ENCODE results near the gene IRAK1.

IRAK1 gene

GRCh38 chrX:154040307-154040756 is 20.6 kb upstream of the IRAK1 start:
- DNase-seq = peak; percentile 87

- DNase-seq = no peak
Observed at GRCh38 chrX:154039577-154039976, 19.9 kb upstream of the IRAK1 start.

GRCh38 chrX:154038656-154039055 is 19.0 kb upstream of the IRAK1 start:
- peak; percentile 35 for DNase-seq

- no peak for DNase-seq
Observed at GRCh38 chrX:154037754-154038153, 18.1 kb upstream of the IRAK1 start.

GRCh38 chrX:154036513-154036912 is 16.8 kb upstream of the IRAK1 start:
- no peak for DNase-seq

- DNase-seq = no peak
Observed at GRCh38 chrX:154033848-154034247, 14.1 kb upstream of the IRAK1 start.

GRCh38 chrX:154032653-154033052 is 13.0 kb upstream of the IRAK1 start:
- DNase-seq = no peak

- no peak for DNase-seq
Observed at GRCh38 chrX:154032160-154032559, 12.5 kb upstream of the IRAK1 start.

GRCh38 chrX:154030715-154031305 is 11.1 kb upstream of the IRAK1 start:
- DNase-seq = no peak

GRCh38 chrX:154030266-154030665 is 10.6 kb upstream of the IRAK1 start:
- no peak for DNase-seq

- no peak for DNase-seq
Observed at GRCh38 chrX:154029439-154029838, 9.7 kb upstream of the IRAK1 start.

- DNase-seq = no peak
Observed at GRCh38 chrX:154028502-154029184, 8.9 kb upstream of the IRAK1 start.

GRCh38 chrX:154027986-154028385 is 8.3 kb upstream of the IRAK1 start:
- peak; percentile 16 for DNase-seq

- DNase-seq = no peak
Observed at GRCh38 chrX:154027022-154027402, 7.3 kb upstream of the IRAK1 start.

GRCh38 chrX:154026136-154027021 is 6.7 kb upstream of the IRAK1 start:
- DNase-seq = no peak

GRCh38 chrX:154025230-154025629 is 5.5 kb upstream of the IRAK1 start:
- no peak for DNase-seq

- no peak for DNase-seq
Observed at GRCh38 chrX:154024271-154024670, 4.6 kb upstream of the IRAK1 start.

GRCh38 chrX:154023276-154024000 is 3.7 kb upstream of the IRAK1 start:
- no peak for DNase-seq

GRCh38 chrX:154022108-154022507 is 2.4 kb upstream of the IRAK1 start:
- DNase-seq = no peak

- DNase-seq = peak; percentile 62
Observed at GRCh38 chrX:154021131-154021611, 1.5 kb upstream of the IRAK1 start.

GRCh38 chrX:154020536-154021115 is 924 bp upstream of the IRAK1 start:
- DNase-seq = peak; percentile 62

- no peak for DNase-seq
Observed at GRCh38 chrX:154019061-154019621, 561 bp downstream of the IRAK1 start.
